CD4-positive, alpha-beta T cell treated with Interferon alpha-2 for 1 hour (primary cell): Measurements from ENCODE around the gene SHISAL2A.

Source experiments
- DNase-seq, 2 donors: peaks; one replicate each; pipeline ENCODE4 v3.0.0-alpha.2; 2020 to 2022

SHISAL2A gene

GRCh38 chr1:52623812-52624211, 9.2 kb upstream of the SHISAL2A start:
- no peak for DNase-seq

- DNase-seq: no peak
Measured at GRCh38 chr1:52627028-52627427, 5.9 kb upstream of the SHISAL2A start.

DNA sequence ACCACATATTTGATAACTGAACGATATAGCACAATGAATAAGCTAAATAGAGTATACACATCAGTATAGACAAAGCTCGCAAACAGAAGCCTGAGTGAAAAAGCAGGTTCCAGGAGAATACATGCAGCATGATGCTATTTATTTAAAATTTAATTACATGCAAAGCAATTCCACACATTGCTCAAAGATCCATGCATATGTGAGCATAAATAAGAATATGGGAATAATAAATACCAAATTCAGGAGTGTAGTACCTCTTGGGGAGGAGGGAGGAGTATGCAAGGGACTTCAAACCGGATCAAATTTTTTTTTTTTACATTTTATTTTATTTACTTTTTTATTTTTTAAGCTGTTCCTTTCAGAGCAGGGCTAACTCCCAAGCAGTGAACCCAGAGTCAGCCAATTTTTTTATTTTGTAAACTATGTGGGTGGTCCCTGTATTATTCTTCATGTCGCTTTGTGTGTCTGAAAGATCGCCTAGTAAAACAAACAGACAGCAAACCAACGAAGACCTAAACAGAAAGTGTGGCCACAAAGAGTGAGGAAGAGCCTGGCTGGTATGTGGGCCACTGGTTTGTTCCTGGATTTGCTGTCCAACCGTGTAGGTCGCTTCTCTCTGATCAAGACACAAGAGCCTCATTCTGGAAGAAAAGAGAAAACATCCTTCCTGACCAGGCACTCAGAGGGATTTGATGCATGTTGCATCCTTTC, 4.2 kb upstream of the SHISAL2A start:
- DNase-seq: no peak

DNA sequence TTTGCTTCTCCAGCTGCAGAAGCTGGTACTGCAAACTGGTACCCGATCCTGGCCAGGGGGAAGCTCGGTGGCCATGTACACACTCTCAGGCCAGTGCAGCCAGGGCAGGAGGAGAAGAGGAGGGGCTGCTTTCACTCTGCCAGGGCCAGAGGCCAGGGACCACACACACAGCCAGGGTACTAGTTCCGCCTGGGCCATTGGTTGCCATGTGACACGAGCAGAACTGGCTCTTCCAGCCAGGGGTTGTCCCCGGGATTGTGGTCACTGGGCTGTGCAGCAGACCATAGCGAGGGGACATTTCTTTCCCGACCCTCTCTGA, 3.7 kb upstream of the SHISAL2A start:
- DNase-seq: no peak

GRCh38 chr1:52629667-52630066, 3.3 kb upstream of the SHISAL2A start:
- DNase-seq: no peak

GRCh38 chr1:52631759-52632331, 1.1 kb upstream of the SHISAL2A start:
- peak in 1 of 2 donors; percentile 22 for DNase-seq

DNA sequence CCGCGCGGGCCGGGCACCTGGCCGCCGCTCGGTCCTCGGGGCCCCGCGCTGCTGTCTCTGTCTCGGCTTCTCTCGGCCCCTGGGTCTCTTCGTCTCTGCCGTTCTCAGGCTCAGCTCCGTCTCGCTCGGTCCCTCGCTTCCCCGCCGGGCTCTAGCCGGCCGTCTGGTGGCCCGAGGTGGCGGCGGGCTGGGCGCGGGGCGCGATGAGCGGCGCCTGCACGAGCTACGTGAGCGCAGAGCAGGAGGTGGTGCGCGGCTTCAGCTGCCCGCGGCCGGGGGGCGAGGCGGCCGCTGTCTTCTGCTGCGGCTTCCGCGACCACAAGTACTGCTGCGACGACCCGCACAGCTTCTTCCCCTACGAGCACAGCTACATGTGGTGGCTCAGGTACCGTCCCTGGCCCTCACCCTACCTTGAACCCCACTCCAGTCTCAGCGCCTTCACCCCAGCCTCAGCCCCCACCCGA, 355 bp downstream of the SHISAL2A start:
- peak; percentile 23 to 50 for DNase-seq

- DNase-seq: peak; percentile 5 to 26
Measured at GRCh38 chr1:52634111-52634510, 1.1 kb downstream of the SHISAL2A start.

DNA sequence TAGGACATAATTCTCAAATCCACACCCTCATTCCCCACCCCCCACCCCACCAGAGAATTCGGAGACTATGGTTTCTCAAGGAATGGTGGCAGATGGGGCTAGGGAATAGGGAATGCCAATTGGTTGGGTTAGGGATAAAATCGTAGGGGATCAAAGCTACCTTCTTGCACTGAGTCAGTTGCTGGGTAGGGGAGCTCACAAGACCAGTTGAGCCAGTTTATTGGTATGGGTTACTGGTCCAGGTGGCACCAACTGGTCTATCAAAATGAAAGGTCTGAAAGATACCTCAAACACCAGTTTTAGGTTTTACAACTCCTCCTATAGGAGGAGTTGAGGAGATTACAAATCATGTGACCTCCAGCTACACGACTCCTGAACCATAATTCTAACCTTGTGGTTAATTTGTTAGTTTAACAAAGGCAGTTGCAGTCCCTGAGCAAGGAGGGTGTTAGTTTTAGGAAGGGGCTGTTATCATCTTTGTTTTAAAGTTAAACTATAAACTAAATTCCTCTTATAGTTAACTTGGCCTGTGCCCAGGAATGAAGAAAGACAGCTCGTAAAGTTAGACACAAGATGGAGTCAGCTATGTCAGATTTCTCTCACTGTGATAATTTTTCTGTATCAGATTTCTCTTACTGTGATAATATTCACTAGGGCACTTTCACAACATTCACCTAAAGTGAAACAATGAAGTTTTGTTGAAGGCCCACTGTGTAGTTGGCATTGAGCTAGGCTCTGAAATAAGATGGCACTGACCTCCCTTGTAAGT, 2.5 kb downstream of the SHISAL2A start:
- DNase-seq: peak in 1 of 2 donors; percentile 64

- peak; percentile 85 to 87 for DNase-seq
Measured at GRCh38 chr1:52636721-52637695, 4.0 kb downstream of the SHISAL2A start.

GRCh38 chr1:52637946-52638345, 5.0 kb downstream of the SHISAL2A start:
- no peak for DNase-seq

DNA sequence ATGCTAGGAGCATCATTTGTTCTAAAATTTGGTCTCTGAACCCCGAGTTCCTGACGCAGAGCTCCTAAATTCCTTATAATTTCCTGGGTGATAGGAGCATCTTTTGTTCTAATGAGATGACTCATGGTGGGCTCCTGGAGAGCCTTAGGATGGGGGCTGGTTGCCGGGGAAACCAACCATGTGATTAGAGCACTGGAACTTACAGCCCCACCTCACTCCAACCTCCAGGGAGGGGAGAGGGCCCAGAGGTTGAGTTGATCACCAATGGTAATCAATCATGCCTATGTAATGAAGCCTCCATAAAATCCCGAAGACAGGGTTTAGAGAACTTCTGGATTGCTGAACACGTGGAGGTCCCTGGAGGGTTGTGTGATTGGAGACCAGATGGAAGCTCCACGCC, 7.7 kb downstream of the SHISAL2A start:
- DNase-seq: no peak

DNA sequence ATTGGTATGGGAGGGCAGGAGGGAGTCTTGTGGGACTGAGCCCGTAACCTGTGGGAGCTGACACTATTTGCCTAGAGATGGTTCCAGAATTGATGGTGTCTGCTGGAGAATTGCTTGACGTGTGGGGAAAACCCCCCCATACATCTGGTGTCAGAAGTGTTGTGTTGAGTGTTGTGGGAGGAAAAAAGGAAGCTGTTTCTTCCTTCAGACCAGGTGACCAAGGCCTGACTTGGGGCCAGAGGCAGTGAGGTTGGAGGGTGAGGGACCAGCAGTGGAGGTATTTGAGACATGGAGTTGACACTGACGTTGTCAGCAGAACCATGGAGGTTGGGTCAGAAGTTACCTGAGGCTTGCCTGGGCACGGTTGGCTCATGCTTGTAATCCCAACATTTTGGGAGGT, 8.3 kb downstream of the SHISAL2A start:
- peak; percentile 9 to 52 for DNase-seq

- no peak for DNase-seq
Measured at GRCh38 chr1:52645261-52645660, 12.3 kb downstream of the SHISAL2A start.

DNA sequence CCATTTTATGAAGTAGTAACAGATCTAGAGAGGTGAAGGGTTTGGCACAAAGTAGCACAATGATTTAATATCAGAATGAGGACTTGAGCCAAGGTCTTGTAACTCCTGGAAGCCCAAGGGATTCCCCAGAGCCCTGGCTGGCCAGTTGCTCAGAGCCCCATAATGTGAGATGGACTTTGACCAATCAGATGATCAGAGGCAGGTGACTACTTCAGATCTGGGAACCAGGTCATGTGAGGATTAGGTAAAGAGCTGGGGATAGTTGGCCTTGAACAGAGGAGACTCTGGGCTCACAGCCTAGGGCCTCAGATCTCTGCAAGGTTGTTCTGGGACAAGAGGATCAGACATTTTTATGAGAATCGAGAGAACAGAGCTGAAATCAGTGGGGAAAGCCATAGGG, 18.9 kb downstream of the SHISAL2A start:
- no peak for DNase-seq

GRCh38 chr1:52653207-52653849, 20.4 kb downstream of the SHISAL2A start:
- DNase-seq: no peak

DNA sequence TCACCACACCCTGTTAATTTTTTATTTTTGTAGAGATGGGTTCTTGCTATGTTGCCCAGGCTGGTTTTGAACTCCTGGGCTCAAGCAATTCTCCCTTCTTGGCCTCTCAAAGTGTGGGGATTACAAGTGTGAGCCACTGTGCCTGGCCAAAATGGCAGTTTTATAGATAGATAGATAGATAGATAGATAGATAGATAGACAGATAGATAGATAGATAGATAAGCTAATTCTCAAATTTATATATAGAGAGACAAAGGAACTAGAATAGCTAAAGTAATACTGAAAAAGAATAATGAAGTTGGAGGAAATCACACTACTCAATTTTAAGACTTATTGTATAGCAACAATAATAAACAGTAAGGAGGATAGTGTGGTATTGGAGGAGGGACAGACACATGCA, 21.1 kb downstream of the SHISAL2A start:
- no peak for DNase-seq

GRCh38 chr1:52657702-52658101, 24.7 kb downstream of the SHISAL2A start:
- DNase-seq: no peak

DNA sequence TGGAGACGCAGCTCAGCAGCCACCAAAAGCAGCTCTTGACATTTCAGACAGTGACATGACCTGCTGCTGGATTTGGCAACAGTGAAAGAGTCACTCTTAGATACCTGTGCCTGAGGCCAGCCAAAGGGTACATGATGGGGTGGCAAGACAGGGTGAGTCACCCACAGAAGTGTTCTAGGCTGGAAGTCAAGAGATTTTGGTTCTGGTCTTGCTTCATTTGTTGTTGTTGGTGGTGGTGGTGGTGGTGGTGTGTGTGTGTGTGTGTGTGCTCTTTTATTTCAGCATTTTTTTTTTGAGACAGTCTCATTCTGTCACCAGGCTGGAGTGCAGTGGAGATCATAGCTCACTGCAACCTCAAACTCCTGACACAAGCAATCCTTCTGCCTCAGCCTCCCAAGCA, 25.8 kb downstream of the SHISAL2A start:
- DNase-seq: no peak

GRCh38 chr1:52659356-52659755, 26.4 kb downstream of the SHISAL2A start:
- no peak for DNase-seq

GRCh38 chr1:52659851-52660596, 27.1 kb downstream of the SHISAL2A start:
- DNase-seq: no peak

- no peak for DNase-seq
Measured at GRCh38 chr1:52660807-52661206, 27.8 kb downstream of the SHISAL2A start.
